Parathyroid adenoma (tissue), 2 donors: ENCODE measurements around the gene PKD2L2.

Experiments
- H2AFZ ChIP-seq: fragments of 300-600 bp; sonication (generic); one replicate; pipeline ENCODE4 v1.7.0; 2017; ENCODE audit warnings: antibody characterized with exemption, mild to moderate bottlenecking
- H3K27ac ChIP-seq: fragments of 300-600 bp; sonication (generic); one replicate; pipeline ENCODE4 v1.7.0; 2017
- H3K27me3 ChIP-seq: fragments of 300-600 bp; sonication (generic); one replicate; pipeline ENCODE4 v1.7.0; 2017; ENCODE audit warnings: low read length; ENCODE audit not compliant: control insufficient read depth, insufficient read depth
- H3K36me3 ChIP-seq: fragments of 300-600 bp; sonication (generic); one replicate; pipeline ENCODE4 v1.7.0; 2017; ENCODE audit warnings: low read length; ENCODE audit not compliant: control insufficient read depth, insufficient read depth
- H3K4me1 ChIP-seq: fragments of 300-600 bp; sonication (generic); one replicate; pipeline ENCODE4 v1.7.0; 2017; ENCODE audit warnings: control low read depth
- H3K4me2 ChIP-seq: fragments of 300-600 bp; sonication (generic); one replicate; pipeline ENCODE4 v1.7.0; 2017; ENCODE audit warnings: low read length
- H3K4me3 ChIP-seq: fragments of 300-600 bp; sonication (generic); one replicate; pipeline ENCODE4 v1.7.0; 2017; ENCODE audit warnings: low read depth, low read length
- H3K79me2 ChIP-seq: fragments of 300-600 bp; sonication (generic); one replicate; pipeline ENCODE4 v1.7.0; 2017; ENCODE audit warnings: control low read depth
- H3K9ac ChIP-seq: fragments of 300-600 bp; sonication (generic); one replicate; pipeline ENCODE4 v1.7.0; 2017; ENCODE audit warnings: mild to moderate bottlenecking
- H3K9me3 ChIP-seq: fragments of 300-600 bp; sonication (generic); one replicate; pipeline ENCODE4 v1.7.0; 2017; ENCODE audit warnings: low read length; ENCODE audit not compliant: control insufficient read depth
- CTCF ChIP-seq: fragments of 300-600 bp; sonication (generic); IDR thresholded peaks from one replicate; pipeline ENCODE4 v1.7.0; 2017; ENCODE audit warnings: antibody characterized with exemption, mild to moderate bottlenecking
- donor health status: primary hyperparathyroidism.

PKD2L2 gene

GRCh38 chr5:137914758-137915157 lies 25.5 kb downstream of the PKD2L2 start:
- no peaks in the 10 kb centered on the region for H3K36me3 ChIP-seq
- H3K4me3 ChIP-seq, result no peak overlapping the region
- H3K4me1 ChIP-seq, result no peaks in the 10 kb centered on the region
- H3K27me3 ChIP-seq, result no peaks in the 10 kb centered on the region
- TF ChIP-seq CTCF, result no peak
- no peak overlapping the region for H3K4me2 ChIP-seq
- H2AFZ ChIP-seq, result no peak overlapping the region
- no peaks in the 10 kb centered on the region for H3K9me3 ChIP-seq
- H3K27ac ChIP-seq, result no peak overlapping the region
- no peak overlapping the region for H3K9ac ChIP-seq
- no peaks in the 10 kb centered on the region for H3K79me2 ChIP-seq

- no peaks in the 10 kb centered on the region for H3K4me1 ChIP-seq
- H3K36me3 ChIP-seq, result no peaks in the 10 kb centered on the region
- H3K79me2 ChIP-seq, result no peaks in the 10 kb centered on the region
- H2AFZ ChIP-seq, result no peak overlapping the region
- no peak overlapping the region for H3K9ac ChIP-seq
- H3K27ac ChIP-seq, result no peak overlapping the region
- no peak for TF ChIP-seq CTCF
- no peak overlapping the region for H3K4me3 ChIP-seq
- H3K4me2 ChIP-seq, result no peak overlapping the region
- H3K9me3 ChIP-seq, result no peaks in the 10 kb centered on the region
- H3K27me3 ChIP-seq, result no peaks in the 10 kb centered on the region
These were observed 27.7 kb downstream of the PKD2L2 start for GRCh38 chr5:137916923-137917322.

DNA sequence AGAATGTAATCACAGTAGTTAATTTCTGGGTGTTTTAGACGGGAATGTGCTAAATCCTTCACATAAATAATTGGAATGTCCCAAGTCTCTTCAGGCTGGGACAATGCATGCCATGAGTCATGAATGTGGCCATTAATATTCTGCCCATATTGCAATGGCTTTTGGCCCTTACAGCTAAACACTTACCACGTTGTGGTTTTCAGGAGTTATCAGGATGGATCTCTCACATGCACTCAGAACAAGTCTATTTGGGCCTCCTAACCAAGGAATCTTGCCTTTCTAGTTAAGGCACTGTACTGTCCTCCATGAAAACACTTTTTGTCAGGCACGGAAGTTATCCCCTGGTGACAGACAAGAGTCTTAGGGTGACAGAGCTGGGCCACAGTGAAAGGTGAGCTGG lies 32.7 kb downstream of the PKD2L2 start:
- Histone ChIP-seq H3K79me2 (no peaks in the 10 kb centered on the region), H3K4me1 (no peaks in the 10 kb centered on the region), H3K27ac (no peak overlapping the region), H3K9me3 (no peaks in the 10 kb centered on the region), H3K27me3 (no peaks in the 10 kb centered on the region), H3K36me3 (no peaks in the 10 kb centered on the region), H3K4me3 (no peak overlapping the region), H2AFZ (no peak overlapping the region), H3K9ac (no peak overlapping the region), H3K4me2 (no peak overlapping the region)
- TF ChIP-seq CTCF, result no peak

- Histone ChIP-seq H3K9ac (no peak overlapping the region), H2AFZ (no peak overlapping the region), H3K27ac (no peak overlapping the region)
These were observed 34.6 kb downstream of the PKD2L2 start for GRCh38 chr5:137923856-137924255.

More at GRCh38 chr5:137923856-137924255, 34.6 kb downstream of the PKD2L2 start:
- no peak for TF ChIP-seq CTCF
- Histone ChIP-seq H3K79me2 (no peaks in the 10 kb centered on the region), H3K9me3 (no peaks in the 10 kb centered on the region), H3K27me3 (no peaks in the 10 kb centered on the region), H3K4me1 (no peaks in the 10 kb centered on the region), H3K4me3 (no peak overlapping the region), H3K4me2 (no peak overlapping the region), H3K36me3 (no peaks in the 10 kb centered on the region)
